GM10847 (cell line): ENCODE measurements around the gene DGKD.

ENCODE experiments used
- POLR2A ChIP-seq: IDR thresholded peaks from 2 replicates; pipeline ENCODE4 v1.6.1; 2011; ENCODE audit not compliant: insufficient read length; ENCODE audit errors: extremely low read depth

The DGKD gene, protein sequence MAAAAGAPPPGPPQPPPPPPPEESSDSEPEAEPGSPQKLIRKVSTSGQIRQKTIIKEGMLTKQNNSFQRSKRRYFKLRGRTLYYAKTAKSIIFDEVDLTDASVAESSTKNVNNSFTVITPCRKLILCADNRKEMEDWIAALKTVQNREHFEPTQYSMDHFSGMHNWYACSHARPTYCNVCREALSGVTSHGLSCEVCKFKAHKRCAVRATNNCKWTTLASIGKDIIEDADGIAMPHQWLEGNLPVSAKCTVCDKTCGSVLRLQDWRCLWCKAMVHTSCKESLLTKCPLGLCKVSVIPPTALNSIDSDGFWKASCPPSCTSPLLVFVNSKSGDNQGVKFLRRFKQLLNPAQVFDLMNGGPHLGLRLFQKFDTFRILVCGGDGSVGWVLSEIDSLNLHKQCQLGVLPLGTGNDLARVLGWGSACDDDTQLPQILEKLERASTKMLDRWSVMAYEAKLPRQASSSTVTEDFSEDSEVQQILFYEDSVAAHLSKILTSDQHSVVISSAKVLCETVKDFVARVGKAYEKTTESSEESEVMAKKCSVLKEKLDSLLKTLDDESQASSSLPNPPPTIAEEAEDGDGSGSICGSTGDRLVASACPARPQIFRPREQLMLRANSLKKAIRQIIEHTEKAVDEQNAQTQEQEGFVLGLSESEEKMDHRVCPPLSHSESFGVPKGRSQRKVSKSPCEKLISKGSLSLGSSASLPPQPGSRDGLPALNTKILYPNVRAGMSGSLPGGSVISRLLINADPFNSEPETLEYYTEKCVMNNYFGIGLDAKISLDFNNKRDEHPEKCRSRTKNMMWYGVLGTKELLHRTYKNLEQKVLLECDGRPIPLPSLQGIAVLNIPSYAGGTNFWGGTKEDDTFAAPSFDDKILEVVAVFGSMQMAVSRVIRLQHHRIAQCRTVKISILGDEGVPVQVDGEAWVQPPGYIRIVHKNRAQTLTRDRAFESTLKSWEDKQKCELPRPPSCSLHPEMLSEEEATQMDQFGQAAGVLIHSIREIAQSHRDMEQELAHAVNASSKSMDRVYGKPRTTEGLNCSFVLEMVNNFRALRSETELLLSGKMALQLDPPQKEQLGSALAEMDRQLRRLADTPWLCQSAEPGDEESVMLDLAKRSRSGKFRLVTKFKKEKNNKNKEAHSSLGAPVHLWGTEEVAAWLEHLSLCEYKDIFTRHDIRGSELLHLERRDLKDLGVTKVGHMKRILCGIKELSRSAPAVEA

DNA sequence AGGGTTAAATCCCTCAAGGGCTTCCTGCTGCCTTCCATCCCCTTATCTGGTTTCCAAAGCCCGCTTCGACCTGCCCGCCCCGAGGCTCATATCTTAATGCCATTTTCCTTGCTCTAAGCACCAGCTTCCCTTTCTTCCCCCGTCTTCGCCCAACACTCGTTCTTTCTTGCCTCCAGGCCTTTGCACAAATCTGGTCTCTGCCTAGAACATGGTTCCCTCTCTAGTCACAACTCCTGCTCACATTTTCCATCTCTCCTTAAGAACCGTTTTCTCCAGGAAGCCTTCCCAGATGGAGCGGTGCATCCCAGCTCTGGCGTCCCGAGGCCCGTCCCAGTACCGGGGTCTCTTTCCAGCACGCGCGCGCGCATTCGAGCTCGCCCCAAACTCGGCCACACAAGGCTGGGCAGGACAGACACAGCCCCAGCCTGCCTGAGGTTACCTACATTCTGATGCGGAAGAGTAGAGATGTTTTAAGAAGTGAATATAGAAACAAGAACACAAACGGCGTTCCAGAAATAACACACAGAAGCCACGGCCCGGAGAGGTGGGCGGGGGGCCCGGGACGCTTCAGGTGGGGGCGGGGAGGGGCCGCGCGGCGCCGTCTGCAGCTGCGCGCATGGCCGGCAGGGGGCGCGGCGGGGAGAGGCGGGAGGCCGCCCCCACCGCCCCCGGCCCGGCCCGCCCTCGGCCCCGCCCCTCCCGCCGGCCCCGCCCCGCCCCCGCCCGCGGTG lies at the start of gene DGKD:
DGKD (plus strand) TSS at position 726 of the 731 bp plus-strand sequence. CDS start 25 bp downstream, outside the sequence.
- peak; percentile 51 for TF ChIP-seq POLR2A

DNA sequence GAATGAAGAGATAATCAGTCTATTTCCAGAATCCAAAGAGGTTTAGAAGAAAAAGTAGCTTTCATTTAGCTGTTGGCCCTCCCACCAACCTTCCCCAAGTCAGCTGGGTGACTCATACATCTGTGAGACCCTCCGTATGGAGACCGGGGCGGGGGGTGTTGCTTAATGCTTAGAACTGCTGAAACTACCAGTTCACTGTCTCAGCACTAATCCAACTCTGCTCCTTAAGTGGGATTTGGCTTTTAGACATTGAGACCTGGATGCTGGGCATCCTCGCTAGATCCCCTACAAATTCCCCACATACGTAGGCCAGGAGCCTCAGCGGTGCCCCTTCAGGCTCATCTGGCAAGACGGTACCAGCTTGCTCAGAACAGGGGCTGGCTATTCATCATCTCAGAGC lies 46.7 kb upstream of the DGKD start, which contains the start of gene SAG:
SAG (plus strand) TSS at position 252 of the 400 bp plus-strand sequence. CDS start 1,374 bp downstream, outside the sequence.
- TF ChIP-seq POLR2A: no peak

DNA sequence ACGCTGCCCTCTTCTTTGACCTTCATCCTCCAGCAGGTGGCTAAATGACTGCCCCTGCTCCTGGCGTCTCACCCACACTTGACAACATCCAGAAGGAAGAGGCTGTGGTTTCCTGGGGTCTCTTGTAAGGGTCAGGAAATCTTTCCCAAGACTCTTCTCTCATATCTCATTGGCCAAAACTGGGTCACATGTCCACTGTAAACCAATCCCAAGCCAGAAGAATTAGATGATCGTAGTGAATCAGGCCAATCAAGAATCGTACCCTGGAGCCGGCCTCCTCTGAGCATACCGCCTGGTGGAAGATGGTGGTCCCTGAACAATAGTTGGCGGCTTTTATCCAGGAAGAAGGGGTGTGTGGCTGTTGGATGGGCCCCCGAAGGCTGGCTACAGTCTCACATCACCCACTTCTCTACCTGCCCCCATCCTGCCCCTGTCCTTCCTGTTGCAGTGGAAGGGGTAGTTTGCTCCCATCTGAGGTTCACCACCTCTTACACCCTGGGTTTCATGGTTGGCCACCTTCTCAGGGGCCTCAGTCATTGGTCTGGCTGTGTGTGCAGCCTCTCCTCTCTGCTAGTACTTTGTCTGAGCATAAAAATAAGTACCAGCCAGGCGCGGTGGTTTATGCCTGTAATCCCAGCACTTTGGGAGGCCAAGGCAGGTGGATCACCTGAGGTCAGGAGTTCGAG lies 42.9 kb upstream of the DGKD start:
- TF ChIP-seq POLR2A: no peak

DNA sequence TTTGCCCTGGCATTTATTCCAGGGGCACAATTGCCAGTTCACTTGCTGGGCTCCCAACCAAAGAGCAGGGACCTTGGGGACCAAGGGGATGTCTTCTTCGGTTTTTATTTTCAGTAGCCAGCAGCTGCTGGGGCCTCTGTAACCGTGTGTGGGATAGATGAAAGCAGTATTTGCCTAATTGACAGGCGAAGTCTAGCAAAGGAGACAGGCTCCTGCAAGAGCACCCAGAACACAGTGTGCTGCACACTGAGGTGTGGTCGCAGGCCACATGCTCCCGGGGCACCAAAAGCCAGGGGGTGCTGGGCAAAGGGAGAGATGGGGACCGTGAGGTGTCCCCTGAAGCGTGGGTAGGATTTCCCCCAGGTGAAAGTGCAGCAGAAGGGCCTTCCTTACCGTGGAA lies 41.4 kb upstream of the DGKD start:
- TF ChIP-seq POLR2A: no peak

DNA sequence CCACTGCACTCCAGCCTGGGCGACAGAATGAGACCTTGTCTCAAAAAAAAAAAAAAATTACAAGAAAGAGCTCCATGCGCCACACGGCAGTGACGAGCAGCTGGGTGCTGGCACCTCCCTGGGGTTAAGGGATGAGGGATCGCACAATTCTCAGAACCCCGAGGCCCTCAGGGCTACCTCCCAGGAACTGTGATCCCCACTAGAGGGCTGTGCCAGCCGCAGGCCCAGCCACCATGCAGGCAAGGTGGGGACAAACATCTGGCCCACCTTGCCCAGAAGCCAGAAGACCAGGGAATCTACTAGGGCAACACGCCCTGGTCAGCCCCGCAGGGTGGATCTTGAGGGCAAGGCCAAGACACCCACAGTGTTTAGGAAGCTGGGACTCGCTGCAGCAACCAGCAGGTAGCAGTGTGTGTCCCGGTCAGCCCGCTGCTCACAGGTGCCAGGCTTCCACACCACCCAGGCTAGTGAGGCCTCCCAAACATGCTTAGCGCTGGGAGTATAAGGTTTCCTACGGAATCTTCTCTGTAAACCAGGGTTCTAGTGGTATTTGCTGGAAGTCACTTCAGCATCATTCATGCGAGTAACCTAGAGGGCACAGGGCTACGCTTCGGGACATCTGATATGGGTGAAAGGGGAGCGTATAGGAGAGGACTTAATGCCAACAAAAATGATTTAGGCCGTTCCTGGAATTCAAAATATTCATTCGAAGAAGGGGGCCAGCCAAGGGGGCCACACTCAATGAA lies 39.9 kb upstream of the DGKD start:
- TF ChIP-seq POLR2A: no peak

DNA sequence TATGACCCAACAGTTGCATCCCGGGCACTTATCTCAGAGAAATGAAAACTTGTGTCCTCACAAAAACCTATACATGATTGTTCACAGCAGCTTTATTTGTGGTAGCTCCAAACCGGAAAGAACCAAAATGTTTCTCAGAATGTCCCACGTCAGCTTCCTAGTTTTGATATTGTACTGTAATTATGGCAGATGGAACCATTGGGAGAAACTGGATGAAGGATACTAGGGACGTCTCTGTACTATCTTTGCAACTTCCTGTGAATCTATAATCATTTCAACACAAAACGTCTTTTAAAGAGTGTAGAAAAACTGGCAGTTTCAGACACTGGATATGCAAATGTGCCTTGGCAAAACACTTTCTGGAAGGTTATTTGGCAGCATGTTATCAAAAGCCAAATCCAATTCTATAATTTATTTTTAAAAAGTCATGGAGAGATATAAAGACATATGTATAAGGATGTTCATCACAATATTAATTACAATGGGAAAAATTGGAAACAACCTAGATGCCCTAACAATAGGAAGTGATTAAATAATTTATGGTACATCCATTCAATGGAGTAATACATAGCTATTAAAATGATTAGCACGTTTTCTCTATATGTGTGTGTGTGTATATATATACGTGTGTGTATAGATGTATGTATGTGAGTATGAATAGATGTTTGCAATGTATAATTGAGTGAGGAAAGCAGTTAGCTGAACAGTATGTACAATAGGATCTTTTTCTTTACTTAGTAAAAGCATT lies 36.9 kb upstream of the DGKD start:
- TF ChIP-seq POLR2A: no peak

DNA sequence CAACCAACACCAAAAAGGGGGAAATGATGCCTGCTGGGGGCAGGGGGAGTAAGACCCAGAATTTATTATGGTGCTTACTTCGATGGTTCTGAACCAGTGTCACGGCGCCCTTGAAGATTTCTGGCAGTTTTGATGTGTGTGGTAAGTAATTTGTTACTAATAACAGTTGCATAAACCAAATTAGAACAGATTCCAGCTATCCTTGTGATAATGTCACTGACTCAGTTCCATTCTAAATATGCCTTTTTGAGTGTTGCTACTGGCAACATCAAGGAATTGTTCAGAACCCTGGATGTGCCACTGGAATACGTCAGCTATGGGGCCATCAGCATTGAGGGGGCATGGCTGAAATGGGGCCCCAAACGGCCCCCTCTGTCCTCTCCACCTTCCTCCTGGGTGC lies 35.0 kb upstream of the DGKD start:
- no peak for TF ChIP-seq POLR2A

DNA sequence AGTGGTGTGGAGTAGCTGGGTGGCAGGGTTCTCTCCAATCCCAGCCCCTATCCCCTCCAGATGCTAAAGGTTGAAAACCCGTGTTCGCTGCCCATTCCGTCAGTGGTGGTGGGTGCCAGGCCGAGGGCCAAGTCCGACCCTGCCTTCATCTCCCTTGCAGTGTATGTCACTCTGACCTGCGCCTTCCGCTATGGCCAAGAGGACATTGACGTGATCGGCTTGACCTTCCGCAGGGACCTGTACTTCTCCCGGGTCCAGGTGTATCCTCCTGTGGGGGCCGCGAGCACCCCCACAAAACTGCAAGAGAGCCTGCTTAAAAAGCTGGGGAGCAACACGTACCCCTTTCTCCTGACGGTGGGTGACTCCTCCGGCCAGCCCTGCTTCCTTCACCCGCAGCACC lies 33.8 kb upstream of the DGKD start:
- TF ChIP-seq POLR2A: no peak

DNA sequence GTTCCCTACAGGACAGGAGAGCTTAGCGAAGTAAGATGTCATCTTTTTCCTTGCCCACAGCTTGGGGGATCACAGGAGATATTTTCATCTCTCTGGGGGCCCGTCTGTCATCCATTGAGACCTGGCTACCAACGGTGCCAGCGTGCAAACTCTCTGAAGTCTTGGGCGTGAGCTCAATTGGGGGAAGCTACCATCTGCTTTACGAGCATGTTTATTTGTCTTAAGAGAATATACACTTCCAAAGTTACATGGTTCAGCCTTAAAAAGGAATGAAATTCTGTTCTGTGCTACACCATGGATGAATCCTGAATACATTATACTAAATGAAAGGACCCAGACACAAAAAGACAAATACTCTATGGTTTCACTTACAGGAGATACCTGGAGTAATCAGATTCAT lies 33.1 kb upstream of the DGKD start:
- no peak for TF ChIP-seq POLR2A

DNA sequence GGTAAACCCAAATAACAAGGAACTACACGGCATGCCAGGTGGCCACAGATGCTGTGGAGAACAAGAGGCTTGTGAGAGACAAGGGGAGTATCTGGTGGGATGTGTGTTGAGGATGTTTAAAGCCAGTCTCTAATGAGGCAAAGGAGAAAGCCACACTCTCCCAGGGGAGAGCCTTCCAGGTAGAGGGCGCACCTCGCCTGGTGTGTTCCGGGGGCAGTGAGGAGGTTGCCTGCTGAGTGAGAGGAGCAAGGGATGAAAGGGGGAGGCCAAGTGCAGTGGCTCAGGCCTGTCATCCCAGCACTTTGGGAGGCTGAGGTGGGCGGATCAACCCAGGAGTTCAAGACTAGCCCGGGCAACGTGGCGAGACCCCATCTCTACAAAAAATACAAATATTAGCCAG lies 30.4 kb upstream of the DGKD start:
- TF ChIP-seq POLR2A: no peak

DNA sequence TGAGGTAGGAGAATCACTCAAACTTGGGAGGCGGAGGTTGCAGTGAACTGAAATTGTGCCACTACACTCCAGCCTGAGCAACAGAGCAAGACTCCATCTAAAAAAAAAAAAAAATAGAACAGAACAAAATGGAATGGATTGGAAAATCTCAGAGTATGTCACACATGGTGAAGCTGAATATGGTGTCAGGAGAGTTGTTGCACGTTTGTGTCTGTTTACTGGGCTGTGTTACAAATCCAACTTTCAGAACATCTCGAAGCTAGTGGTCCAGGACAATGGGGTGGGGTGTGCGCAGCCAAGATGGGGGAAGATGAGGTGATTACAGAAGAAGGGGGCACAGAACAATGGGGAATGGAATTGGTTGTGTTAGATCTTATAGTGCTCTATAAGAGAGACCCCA lies 29.0 kb upstream of the DGKD start:
- TF ChIP-seq POLR2A: no peak

DNA sequence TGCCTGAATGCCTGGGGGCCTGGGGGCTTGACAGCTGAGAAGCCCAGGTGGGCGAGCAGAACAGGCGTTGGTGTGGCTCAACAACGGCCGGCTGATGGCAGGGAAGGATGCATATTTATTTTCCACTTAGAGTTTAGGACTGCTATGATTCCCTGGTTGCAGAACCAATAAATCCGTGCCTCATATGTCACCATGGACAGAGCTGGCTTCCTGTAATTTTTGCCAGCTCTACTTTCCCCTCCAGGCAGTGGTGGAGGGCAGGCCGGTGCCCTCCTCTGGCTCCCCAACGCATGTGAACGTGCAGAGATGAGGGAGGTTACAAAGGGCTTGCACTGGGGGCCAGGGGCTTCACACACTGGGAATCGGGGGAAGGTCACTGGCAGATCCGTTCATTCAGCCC lies 28.5 kb upstream of the DGKD start:
- TF ChIP-seq POLR2A: no peak

DNA sequence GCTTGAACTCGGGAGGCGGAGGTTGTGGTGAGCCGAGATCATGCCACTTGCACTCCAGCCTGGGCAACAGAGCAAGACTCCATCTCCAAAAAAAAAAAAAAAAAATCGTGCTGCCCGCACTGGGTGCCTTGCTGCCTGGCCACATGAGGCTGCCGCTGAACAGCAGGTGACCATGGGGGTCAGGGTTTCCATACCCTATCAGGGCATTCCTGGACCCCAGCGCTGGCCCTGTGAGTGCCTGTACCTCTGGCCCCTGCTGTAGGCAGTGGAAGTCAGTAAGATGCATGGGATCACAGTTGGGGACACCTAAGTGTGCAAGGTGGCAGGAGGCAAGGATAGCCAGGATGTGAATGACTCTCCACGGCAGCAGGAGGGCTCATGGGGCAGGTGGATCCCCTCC lies 27.8 kb upstream of the DGKD start:
- no peak for TF ChIP-seq POLR2A

DNA sequence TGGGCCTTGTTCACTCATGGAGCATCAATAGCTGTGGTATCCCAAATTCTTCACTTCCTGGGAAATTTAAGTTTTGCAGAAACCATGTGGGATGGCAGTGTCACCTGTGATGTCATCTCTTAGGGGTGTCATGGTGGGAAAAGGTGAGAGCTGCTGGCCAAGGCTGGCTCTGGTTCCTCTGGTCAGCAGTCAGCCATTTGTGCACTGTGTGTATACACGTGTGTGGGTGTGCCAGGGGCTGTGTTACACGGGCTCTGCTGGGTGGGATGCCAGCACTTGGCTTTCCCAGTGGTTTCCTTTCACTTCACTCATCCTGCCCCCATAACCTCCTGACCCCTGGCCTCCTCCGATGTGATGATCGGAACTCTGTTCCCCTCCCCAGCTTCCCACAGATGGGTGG lies 25.4 kb upstream of the DGKD start:
- TF ChIP-seq POLR2A: no peak
